ENCODE data around the gene SMC2. TPM values are rescaled to one million over a fixed set of nuclear protein-coding genes. Genes with fewer than 3 reads are reported as not detected.

Gene SMC2
- total and polyA plus RNA-seq, 9 of the 15 experiments (the other 6 are each of a cell fraction or from before 2014, with no cell fraction given), result 18.0 to 54.0 (median 32.9) TPM

DNA sequence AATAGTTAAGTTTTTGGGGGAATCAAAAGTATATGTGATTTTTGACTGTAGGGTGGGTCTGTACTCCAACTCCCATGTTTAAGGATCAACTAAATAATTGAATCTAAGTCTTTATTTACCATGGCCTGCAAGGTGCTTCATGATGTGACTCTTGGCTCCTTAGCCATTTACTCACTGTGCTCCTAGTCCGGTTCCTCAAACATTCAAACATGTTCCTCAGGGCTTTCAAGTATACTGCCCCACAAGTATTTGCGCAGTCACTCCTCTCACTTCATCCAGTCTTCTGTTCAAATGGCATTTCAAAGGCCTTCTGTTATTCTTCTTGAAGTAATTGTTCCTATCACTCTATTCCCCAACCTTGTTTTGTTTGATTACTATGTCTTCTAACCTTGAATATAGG, 16.4 kb downstream of the SMC2 start (continued):
- TF ChIP-seq, protein P1, sequence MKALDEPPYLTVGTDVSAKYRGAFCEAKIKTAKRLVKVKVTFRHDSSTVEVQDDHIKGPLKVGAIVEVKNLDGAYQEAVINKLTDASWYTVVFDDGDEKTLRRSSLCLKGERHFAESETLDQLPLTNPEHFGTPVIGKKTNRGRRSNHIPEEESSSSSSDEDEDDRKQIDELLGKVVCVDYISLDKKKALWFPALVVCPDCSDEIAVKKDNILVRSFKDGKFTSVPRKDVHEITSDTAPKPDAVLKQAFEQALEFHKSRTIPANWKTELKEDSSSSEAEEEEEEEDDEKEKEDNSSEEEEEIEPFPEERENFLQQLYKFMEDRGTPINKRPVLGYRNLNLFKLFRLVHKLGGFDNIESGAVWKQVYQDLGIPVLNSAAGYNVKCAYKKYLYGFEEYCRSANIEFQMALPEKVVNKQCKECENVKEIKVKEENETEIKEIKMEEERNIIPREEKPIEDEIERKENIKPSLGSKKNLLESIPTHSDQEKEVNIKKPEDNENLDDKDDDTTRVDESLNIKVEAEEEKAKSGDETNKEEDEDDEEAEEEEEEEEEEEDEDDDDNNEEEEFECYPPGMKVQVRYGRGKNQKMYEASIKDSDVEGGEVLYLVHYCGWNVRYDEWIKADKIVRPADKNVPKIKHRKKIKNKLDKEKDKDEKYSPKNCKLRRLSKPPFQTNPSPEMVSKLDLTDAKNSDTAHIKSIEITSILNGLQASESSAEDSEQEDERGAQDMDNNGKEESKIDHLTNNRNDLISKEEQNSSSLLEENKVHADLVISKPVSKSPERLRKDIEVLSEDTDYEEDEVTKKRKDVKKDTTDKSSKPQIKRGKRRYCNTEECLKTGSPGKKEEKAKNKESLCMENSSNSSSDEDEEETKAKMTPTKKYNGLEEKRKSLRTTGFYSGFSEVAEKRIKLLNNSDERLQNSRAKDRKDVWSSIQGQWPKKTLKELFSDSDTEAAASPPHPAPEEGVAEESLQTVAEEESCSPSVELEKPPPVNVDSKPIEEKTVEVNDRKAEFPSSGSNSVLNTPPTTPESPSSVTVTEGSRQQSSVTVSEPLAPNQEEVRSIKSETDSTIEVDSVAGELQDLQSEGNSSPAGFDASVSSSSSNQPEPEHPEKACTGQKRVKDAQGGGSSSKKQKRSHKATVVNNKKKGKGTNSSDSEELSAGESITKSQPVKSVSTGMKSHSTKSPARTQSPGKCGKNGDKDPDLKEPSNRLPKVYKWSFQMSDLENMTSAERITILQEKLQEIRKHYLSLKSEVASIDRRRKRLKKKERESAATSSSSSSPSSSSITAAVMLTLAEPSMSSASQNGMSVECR (CRISPR knock-in tag; IDR thresholded peaks at IDR 0.05), result no peak
- TF ChIP-seq ETV1 (tag; conservative IDR thresholded peaks at IDR 0.05; ENCODE audit: low read depth) (no peak), POLR2AphosphoS2 (IDR thresholded peaks at IDR 0.05; ENCODE audit: low read length) (no peak), KLF6 (CRISPR knock-in tag; IDR thresholded peaks at IDR 0.05; ENCODE audit: borderline replicate concordance) (no peak), TFAM (CRISPR knock-in tag; conservative IDR thresholded peaks at IDR 0.05) (no peak)
- TF ChIP-seq, protein P2, sequence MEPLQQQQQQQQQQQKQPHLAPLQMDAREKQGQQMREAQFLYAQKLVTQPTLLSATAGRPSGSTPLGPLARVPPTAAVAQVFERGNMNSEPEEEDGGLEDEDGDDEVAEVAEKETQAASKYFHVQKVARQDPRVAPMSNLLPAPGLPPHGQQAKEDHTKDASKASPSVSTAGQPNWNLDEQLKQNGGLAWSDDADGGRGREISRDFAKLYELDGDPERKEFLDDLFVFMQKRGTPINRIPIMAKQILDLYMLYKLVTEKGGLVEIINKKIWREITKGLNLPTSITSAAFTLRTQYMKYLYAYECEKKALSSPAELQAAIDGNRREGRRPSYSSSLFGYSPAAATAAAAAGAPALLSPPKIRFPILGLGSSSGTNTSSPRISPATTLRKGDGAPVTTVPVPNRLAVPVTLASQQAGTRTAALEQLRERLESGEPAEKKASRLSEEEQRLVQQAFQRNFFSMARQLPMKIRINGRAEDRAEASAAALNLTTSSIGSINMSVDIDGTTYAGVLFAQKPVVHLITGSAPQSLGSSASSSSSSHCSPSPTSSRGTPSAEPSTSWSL (CRISPR knock-in tag; IDR thresholded peaks at IDR 0.05; ENCODE audit: borderline replicate concordance), result no peak
